Calu3 (cell line): Measurements from ENCODE around the gene PAX5. TPM values are rescaled to one million over a fixed set of nuclear protein-coding genes. Genes with fewer than 3 reads are reported as not detected.

Source experiments
- BruUV-seq: library from RNA; stranded (reverse); fragments of 400-500 nt; replicated peaks from 2 replicates; lab custom pipeline; 2021; lab: Mats Ljungman, UMichigan
- CTCF ChIA-PET: fragments of 300-600 bp; sonication (Branson Sonifier 250); formaldehyde crosslinking; loops from one replicate; lab custom pipeline; 2022; ENCODE audit warnings: antibody characterized with exemption; lab: Charles Lee
- DNase-seq: peaks from one replicate; pipeline ENCODE4 v3.0.0; 2022
- H3K27ac Mint-ChIP-seq: one replicate; pipeline ENCODE4 v1.8.0; 2022; ENCODE audit warnings: mixed read lengths; ENCODE audit not compliant: unreplicated experiment
- H3K27me3 Mint-ChIP-seq: one replicate; pipeline ENCODE4 v1.8.0; 2022; ENCODE audit warnings: mixed read lengths; ENCODE audit not compliant: unreplicated experiment
- H3K36me3 Mint-ChIP-seq: one replicate; pipeline ENCODE4 v1.8.0; 2022; ENCODE audit warnings: mild to moderate bottlenecking, moderate library complexity, mixed read lengths; ENCODE audit not compliant: insufficient read depth, unreplicated experiment
- H3K4me1 Mint-ChIP-seq: one replicate; pipeline ENCODE4 v1.8.0; 2022; ENCODE audit warnings: mild to moderate bottlenecking, low read depth, mixed read lengths; ENCODE audit not compliant: unreplicated experiment
- H3K4me3 Mint-ChIP-seq: one replicate; pipeline ENCODE4 v1.8.0; 2022; ENCODE audit warnings: mild to moderate bottlenecking, low read depth, moderate library complexity, mixed read lengths; ENCODE audit not compliant: unreplicated experiment
- H3K9me3 Mint-ChIP-seq: one replicate; pipeline ENCODE4 v1.8.0; 2022; ENCODE audit warnings: low read depth, mixed read lengths; ENCODE audit not compliant: unreplicated experiment
- intact Hi-C: fragments of 100-400 bp; cut with micrococcal nuclease; formaldehyde crosslinking; loops from one replicate; pipeline ENCODE4 v1.10.0; 2022; ENCODE audit not compliant: unreplicated experiment
- total RNA-seq: library from RNA; stranded (reverse); gene quantifications from 2 replicates; pipeline ENCODE4 v1.2.3, GENCODE V29; 2022
- TF ChIP-seq, protein P1 (sequence below): fragments of 200-600 bp; IDR thresholded peaks from one replicate; pipeline ENCODE4 v1.8.0; 2022; ENCODE audit warnings: antibody characterized with exemption; ENCODE audit not compliant: unreplicated experiment

PAX5 gene
- total RNA-seq, 1 experiment from 2014 or later: not detected

GRCh38 chr9:36815566-36816348 is 218.3 kb downstream of the PAX5 start:
- intact Hi-C loops: no loop called here
- H3K27ac Mint-ChIP-seq: no peak overlapping the region
- peaks cover 9% of the 10 kb centered on the region for H3K4me1 Mint-ChIP-seq
- TF ChIP-seq, protein P1, sequence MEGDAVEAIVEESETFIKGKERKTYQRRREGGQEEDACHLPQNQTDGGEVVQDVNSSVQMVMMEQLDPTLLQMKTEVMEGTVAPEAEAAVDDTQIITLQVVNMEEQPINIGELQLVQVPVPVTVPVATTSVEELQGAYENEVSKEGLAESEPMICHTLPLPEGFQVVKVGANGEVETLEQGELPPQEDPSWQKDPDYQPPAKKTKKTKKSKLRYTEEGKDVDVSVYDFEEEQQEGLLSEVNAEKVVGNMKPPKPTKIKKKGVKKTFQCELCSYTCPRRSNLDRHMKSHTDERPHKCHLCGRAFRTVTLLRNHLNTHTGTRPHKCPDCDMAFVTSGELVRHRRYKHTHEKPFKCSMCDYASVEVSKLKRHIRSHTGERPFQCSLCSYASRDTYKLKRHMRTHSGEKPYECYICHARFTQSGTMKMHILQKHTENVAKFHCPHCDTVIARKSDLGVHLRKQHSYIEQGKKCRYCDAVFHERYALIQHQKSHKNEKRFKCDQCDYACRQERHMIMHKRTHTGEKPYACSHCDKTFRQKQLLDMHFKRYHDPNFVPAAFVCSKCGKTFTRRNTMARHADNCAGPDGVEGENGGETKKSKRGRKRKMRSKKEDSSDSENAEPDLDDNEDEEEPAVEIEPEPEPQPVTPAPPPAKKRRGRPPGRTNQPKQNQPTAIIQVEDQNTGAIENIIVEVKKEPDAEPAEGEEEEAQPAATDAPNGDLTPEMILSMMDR: no peak
- H3K4me3 Mint-ChIP-seq: peak overlapping the region; percentile 36
- CTCF ChIA-PET: no interaction called here
- H3K36me3 Mint-ChIP-seq: no peaks in the 10 kb centered on the region
- no peak for DNase-seq
- peaks cover 52% of the 10 kb centered on the region for H3K27me3 Mint-ChIP-seq
- BruUV-seq: no TSS peak
- H3K9me3 Mint-ChIP-seq: no peaks in the 10 kb centered on the region

DNA sequence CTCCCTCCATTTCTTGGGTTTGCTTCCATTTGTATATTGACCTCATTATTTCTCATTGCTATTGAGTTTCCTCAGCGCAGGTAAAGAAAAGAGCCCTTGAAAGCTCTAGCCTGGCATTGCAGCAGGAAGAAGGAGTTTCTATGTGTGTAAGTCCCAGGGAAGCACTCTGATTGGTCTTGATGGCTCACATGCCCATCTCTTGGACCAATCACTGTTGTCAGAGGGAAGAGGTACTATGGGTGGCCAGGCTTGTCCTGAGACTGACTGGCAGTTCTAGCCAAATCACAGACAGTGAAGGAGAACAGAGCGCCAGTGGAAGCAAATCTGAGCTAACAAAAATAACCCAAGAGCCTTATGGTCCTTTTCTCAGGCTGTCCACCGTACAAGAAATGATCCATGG is 219.0 kb downstream of the PAX5 start:
- H3K36me3 Mint-ChIP-seq: no peaks in the 10 kb centered on the region
- no peak for DNase-seq
- H3K9me3 Mint-ChIP-seq: no peaks in the 10 kb centered on the region
- intact Hi-C loops: no loop called here
- CTCF ChIA-PET: no interaction called here
- peaks cover 45% of the 10 kb centered on the region for H3K27me3 Mint-ChIP-seq
- no TSS peak for BruUV-seq
- TF ChIP-seq, protein P1: no peak
- no peak overlapping the region for H3K4me3 Mint-ChIP-seq
- H3K27ac Mint-ChIP-seq: no peak overlapping the region
- peaks cover 9% of the 10 kb centered on the region for H3K4me1 Mint-ChIP-seq

- H3K27ac Mint-ChIP-seq: no peak overlapping the region
- BruUV-seq: no TSS peak
- intact Hi-C loops: no loop called here
- H3K9me3 Mint-ChIP-seq: no peaks in the 10 kb centered on the region
- DNase-seq: no peak
- TF ChIP-seq, protein P1: no peak
- H3K27me3 Mint-ChIP-seq: peaks cover 26% of the 10 kb centered on the region
- no peak overlapping the region for H3K4me3 Mint-ChIP-seq
- no peaks in the 10 kb centered on the region for H3K36me3 Mint-ChIP-seq
- CTCF ChIA-PET: no interaction called here
- no peaks in the 10 kb centered on the region for H3K4me1 Mint-ChIP-seq
These were observed 220.9 kb downstream of the PAX5 start for GRCh38 chr9:36813154-36813553.

DNA sequence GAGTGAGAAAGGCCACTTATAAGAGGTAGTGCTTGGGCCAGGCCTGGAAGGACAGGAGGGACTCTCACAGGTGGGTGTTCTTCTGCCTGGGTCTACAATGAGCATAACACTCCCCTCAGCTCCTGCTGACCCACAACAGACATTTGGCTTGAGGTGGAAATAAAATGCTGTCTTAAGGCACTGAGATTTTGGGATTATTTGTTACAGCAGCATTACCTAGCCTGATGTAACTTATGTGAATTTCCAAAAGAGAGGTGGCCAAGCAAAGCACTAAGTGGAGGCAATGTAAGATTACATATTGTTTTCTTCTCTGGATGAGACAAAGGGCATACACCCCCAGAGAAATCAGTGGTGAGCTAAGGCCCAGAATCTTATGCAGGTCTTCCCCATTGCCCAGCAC is 221.5 kb downstream of the PAX5 start:
- no peaks in the 10 kb centered on the region for H3K9me3 Mint-ChIP-seq
- no peaks in the 10 kb centered on the region for H3K36me3 Mint-ChIP-seq
- DNase-seq: no peak
- TF ChIP-seq, protein P1: no peak
- H3K4me3 Mint-ChIP-seq: no peak overlapping the region
- no TSS peak for BruUV-seq
- H3K27ac Mint-ChIP-seq: no peak overlapping the region
- CTCF ChIA-PET: no interaction called here
- no peaks in the 10 kb centered on the region for H3K4me1 Mint-ChIP-seq
- H3K27me3 Mint-ChIP-seq: peaks cover 20% of the 10 kb centered on the region
- intact Hi-C loops: no loop called here
